ENCODE data around the gene SDCCAG8.

- TF ChIP-seq POLR2AphosphoS5 (IDR thresholded peaks at IDR 0.05; ENCODE audit: borderline replicate concordance, low read depth, low read length) = no peak
- no peak for TF ChIP-seq EZH2 (IDR thresholded peaks at IDR 0.05)
- TF ChIP-seq FOXP2 (optimal IDR thresholded peaks at IDR 0.05; ENCODE audit: control extremely low read depth, extremely low read length, insufficient read depth) = no peak
Observed at GRCh38 chr1:243415663-243416408, 160.0 kb downstream of the SDCCAG8 start.

Data from SK-N-MC (cell line).